K562 (cell line): ENCODE data around the gene PGAP2. TPM values are rescaled to one million over a fixed set of nuclear protein-coding genes. Genes with fewer than 3 reads are reported as not detected.
A peak's percentile ranks its signal among the peaks of the same experiment; 100 is the strongest.

Experiments
- C11orf30 ChIP-seq: fragments of 450-650 bp; IDR thresholded peaks from 2 replicates; pipeline ENCODE4 v1.6.1; 2016; ENCODE audit warnings: low read depth, mild to moderate bottlenecking
- CBFA2T3 ChIP-seq: fragments of 450-650 bp; IDR thresholded peaks from 2 replicates; pipeline ENCODE4 v1.6.1; 2017
- CEBPG ChIP-seq, 3 experiments: fragments of 200-800 bp in 1 of 3; sonication (Bioruptor generic) in 1 of 3; sonication (generic) in 1 of 3; formaldehyde crosslinking in 1 of 3; IDR thresholded peaks in 2 of 3; conservative IDR thresholded peaks in 1 of 3; 2 replicates each; pipeline versions ENCODE4 v1.6.1 to v1.8.0; 2016 to 2022; ENCODE audit warnings: missing compliant biosample characterization in 2 of 3, missing genetic modification characterization in 2 of 3, mild to moderate bottlenecking in 1 of 3, missing genetic modification reagents in 1 of 3
- CXXC5 ChIP-seq: fragments of 250-450 bp; sonication (Bioruptor Pico); IDR thresholded peaks from 2 replicates; pipeline ENCODE4 v1.8.0; 2022; ENCODE audit warnings: inconsistent platforms, mild to moderate bottlenecking, moderate library complexity
- HMG20B ChIP-seq: fragments of 250-450 bp; sonication (Bioruptor Pico); IDR thresholded peaks from 2 replicates; pipeline ENCODE4 v1.5.0; 2021; ENCODE audit warnings: mild to moderate bottlenecking
- LARP7 ChIP-seq: fragments of 450-650 bp; IDR thresholded peaks from 2 replicates; pipeline ENCODE4 v1.6.1; 2016
- LEF1 ChIP-seq: fragments of 450-650 bp; IDR thresholded peaks from 2 replicates; pipeline ENCODE4 v1.6.1; 2016; ENCODE audit warnings: mild to moderate bottlenecking
- MTA2 ChIP-seq: fragments of 450-650 bp; IDR thresholded peaks from 2 replicates; pipeline ENCODE4 v1.6.1; 2016; ENCODE audit warnings: low read depth
- NONO ChIP-seq, 2 experiments: fragments of 200-400 bp in 1 of 2; fragments of 450-650 bp in 1 of 2; formaldehyde crosslinking in 1 of 2; IDR thresholded peaks; 2 replicates each; pipeline ENCODE4 v1.6.1; 2017; ENCODE audit warnings: low read depth in 2 of 2, mild to moderate bottlenecking in 2 of 2, moderate library complexity in 2 of 2, low read length in 1 of 2
- NRF1 ChIP-seq, 2 experiments: fragments of 450-650 bp; IDR thresholded peaks in 1 of 2; conservative IDR thresholded peaks in 1 of 2; 2 replicates each; pipeline ENCODE4 v1.6.1; 2014; ENCODE audit warnings: mild to moderate bottlenecking in 2 of 2
- OTX1 ChIP-seq: fragments of 450-650 bp; formaldehyde crosslinking; IDR thresholded peaks from 2 replicates; pipeline ENCODE4 v1.4.0; 2022; ENCODE audit warnings: mild to moderate bottlenecking
- POLR2B ChIP-seq: fragments of 450-650 bp; IDR thresholded peaks from 2 replicates; pipeline ENCODE4 v1.6.1; 2018; ENCODE audit warnings: low read depth; ENCODE audit not compliant: partially characterized antibody
- RHOXF2B ChIP-seq: fragments of 250-450 bp; sonication (Bioruptor Pico); conservative IDR thresholded peaks from 2 replicates; pipeline ENCODE4 v1.5.1; 2021
- SMAD1 ChIP-seq: fragments of 150-350 bp; IDR thresholded peaks from 2 replicates; pipeline ENCODE4 v1.6.1; 2014; ENCODE audit warnings: low read length, low read depth; ENCODE audit not compliant: partially characterized antibody
- SMAD4 ChIP-seq: fragments of 250-450 bp; sonication (Bioruptor Pico); conservative IDR thresholded peaks from 2 replicates; pipeline ENCODE4 v1.8.0; 2021; ENCODE audit warnings: inconsistent platforms, mild to moderate bottlenecking, moderate library complexity
- ZC3H4 ChIP-seq: sonication (generic); formaldehyde crosslinking; IDR thresholded peaks from 2 replicates; pipeline ENCODE4 v1.9.0; 2021; ENCODE audit warnings: missing genetic modification reagents, borderline replicate concordance
- ZNF274 ChIP-seq: IDR thresholded peaks from 2 replicates; pipeline ENCODE4 v1.6.1; 2011; ENCODE audit warnings: low read depth, mild to moderate bottlenecking, low read length, moderate library complexity, borderline replicate concordance
- polyA plus RNA-seq, 8 experiments: library from polyadenylated mRNA; depleted of rRNA in 4 of 8; stranded (reverse) in 5 of 8; unstranded in 3 of 8; fragments of >200 nt; fragmentation: Nextera tagmentation in 2 of 8; fragmentation: Illumina TruSeq in 1 of 8; extraction: Ambion mirVana in 2 of 8; extraction: Trizol in 1 of 8; gene quantifications; 2 replicates each; pipeline versions ENCODE4 v1.2.1 to v1.2.3, GENCODE V29; 2011 to 2014; ENCODE audit warnings: inconsistent platforms in 1 of 8, missing spikeins in 1 of 8
- total RNA-seq, 7 experiments: library from RNA; depleted of rRNA in 6 of 7; stranded (reverse); fragments of >200 nt in 6 of 7; fragmentation: Illumina TruSeq in 2 of 7; extraction: Trizol in 2 of 7; gene quantifications; 2 replicates each; pipeline versions ENCODE4 v1.2.1 to v1.2.3, GENCODE V29; 2011 to 2021; ENCODE audit warnings: low replicate concordance in 1 of 7
- TF ChIP-seq, protein P1 (sequence below): sonication (generic); formaldehyde crosslinking; IDR thresholded peaks from 2 replicates; pipeline ENCODE4 v1.8.1; 2023; ENCODE audit warnings: mild to moderate bottlenecking, missing genetic modification reagents
- TF ChIP-seq, protein P2 (sequence below): IDR thresholded peaks from 2 replicates; pipeline ENCODE4 v1.6.1; 2011; ENCODE audit warnings: borderline replicate concordance, low read depth, mild to moderate bottlenecking, moderate library complexity, low read length; ENCODE audit not compliant: insufficient read depth, poor library complexity, severe bottlenecking
- TF ChIP-seq, protein P3 (sequence below), 2 experiments: fragments of 450-650 bp; conservative IDR thresholded peaks; 2 replicates each; pipeline ENCODE4 v1.6.1; 2017; ENCODE audit warnings: mild to moderate bottlenecking in 2 of 2, moderate library complexity in 2 of 2

The PGAP2 gene
- total and polyA plus RNA-seq, 9 of the 15 experiments (the other 6 are each of a cell fraction or from before 2014, with no cell fraction given): 17.9 to 47.2 (median 33.7) TPM

DNA sequence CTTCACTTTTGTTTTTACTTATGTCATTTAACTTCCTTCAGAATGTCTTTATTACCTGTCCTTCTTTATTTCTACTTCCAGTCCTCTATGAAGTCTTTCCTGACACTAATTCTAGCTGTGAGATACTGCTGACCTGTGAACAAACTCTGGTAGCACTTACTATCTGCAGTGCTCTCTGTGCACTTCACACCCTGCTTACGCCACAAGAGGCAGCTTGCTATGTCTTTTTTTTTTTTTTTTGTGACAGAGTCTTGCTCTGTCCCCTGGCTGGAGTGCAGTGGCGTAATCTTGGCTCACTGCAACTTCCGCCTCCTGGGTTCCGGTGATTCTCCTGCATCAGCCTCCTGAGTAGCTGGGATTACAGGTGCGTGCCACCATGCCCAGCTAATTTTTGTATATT, 57.8 kb downstream of the PGAP2 start (continued):
- TF ChIP-seq, protein P1, sequence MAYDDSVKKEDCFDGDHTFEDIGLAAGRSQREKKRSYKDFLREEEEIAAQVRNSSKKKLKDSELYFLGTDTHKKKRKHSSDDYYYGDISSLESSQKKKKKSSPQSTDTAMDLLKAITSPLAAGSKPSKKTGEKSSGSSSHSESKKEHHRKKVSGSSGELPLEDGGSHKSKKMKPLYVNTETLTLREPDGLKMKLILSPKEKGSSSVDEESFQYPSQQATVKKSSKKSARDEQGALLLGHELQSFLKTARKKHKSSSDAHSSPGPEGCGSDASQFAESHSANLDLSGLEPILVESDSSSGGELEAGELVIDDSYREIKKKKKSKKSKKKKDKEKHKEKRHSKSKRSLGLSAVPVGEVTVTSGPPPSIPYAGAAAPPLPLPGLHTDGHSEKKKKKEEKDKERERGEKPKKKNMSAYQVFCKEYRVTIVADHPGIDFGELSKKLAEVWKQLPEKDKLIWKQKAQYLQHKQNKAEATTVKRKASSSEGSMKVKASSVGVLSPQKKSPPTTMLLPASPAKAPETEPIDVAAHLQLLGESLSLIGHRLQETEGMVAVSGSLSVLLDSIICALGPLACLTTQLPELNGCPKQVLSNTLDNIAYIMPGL (CRISPR knock-in tag): no peak
- TF ChIP-seq SMAD1 (no peak), MTA2 (no peak), ZC3H4 (no peak), ZNF274 (no peak), CBFA2T3 (peak; percentile 31; the same call in 1 of the 2 replicates), C11orf30 (peak; percentile 64), OTX1 (CRISPR knock-in tag) (0 out of 2 replicates have a peak, but pooled peaks have one; percentile 24), NRF1 (conservative IDR thresholded peaks at IDR 0.05 in 1 of 2, IDR thresholded peaks at IDR 0.05 in 1 of 2) (0 out of 4 replicates have a peak, but pooled peaks of 1 of the 2 experiments have one; percentile 18), RHOXF2B (CRISPR knock-in tag) (no peak), CXXC5 (CRISPR knock-in tag) (peak; percentile 18; the same call in 1 of the 2 replicates), CEBPG (CRISPR knock-in tag; IDR thresholded peaks at IDR 0.05) (peak; percentile 42), CEBPG (tag; conservative IDR thresholded peaks at IDR 0.05 in 1 of 2, IDR thresholded peaks at IDR 0.05 in 1 of 2) (peak; percentile 55 to 66; a peak in 3 of 4 replicates), HMG20B (no peak), LEF1 (0 out of 2 replicates have a peak, but pooled peaks have one; percentile 43), LARP7 (peak; percentile 59; the same call in 1 of the 2 replicates), NONO (IDR thresholded peaks at IDR 0.05; ENCODE audit: low read depth in 2 of 2, low read length in 1 of 2) (no peak), SMAD4 (peak; percentile 14; the same call in 1 of the 2 replicates), POLR2B (peak; percentile 44)
- TF ChIP-seq, protein P2, sequence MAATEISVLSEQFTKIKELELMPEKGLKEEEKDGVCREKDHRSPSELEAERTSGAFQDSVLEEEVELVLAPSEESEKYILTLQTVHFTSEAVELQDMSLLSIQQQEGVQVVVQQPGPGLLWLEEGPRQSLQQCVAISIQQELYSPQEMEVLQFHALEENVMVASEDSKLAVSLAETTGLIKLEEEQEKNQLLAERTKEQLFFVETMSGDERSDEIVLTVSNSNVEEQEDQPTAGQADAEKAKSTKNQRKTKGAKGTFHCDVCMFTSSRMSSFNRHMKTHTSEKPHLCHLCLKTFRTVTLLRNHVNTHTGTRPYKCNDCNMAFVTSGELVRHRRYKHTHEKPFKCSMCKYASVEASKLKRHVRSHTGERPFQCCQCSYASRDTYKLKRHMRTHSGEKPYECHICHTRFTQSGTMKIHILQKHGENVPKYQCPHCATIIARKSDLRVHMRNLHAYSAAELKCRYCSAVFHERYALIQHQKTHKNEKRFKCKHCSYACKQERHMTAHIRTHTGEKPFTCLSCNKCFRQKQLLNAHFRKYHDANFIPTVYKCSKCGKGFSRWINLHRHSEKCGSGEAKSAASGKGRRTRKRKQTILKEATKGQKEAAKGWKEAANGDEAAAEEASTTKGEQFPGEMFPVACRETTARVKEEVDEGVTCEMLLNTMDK: peak; percentile 50
- TF ChIP-seq, protein P3, sequence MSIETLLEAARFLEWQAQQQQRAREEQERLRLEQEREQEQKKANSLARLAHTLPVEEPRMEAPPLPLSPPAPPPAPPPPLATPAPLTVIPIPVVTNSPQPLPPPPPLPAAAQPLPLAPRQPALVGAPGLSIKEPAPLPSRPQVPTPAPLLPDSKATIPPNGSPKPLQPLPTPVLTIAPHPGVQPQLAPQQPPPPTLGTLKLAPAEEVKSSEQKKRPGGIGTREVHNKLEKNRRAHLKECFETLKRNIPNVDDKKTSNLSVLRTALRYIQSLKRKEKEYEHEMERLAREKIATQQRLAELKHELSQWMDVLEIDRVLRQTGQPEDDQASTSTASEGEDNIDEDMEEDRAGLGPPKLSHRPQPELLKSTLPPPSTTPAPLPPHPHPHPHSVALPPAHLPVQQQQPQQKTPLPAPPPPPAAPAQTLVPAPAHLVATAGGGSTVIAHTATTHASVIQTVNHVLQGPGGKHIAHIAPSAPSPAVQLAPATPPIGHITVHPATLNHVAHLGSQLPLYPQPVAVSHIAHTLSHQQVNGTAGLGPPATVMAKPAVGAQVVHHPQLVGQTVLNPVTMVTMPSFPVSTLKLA (conservative IDR thresholded peaks at IDR 0.05): peak in 1 of 2 experiments; percentile 12; a peak in 1 of 4 replicates
